HG02852 (cell line): ENCODE data around the gene NLRP9.

Source experiments
- ATAC-seq: cut with Tn5 transposase; IDR thresholded peaks from one replicate; pipeline ENCODE4 v1.9.1; 2021; ENCODE audit warnings: mild to moderate bottlenecking, moderate library complexity; ENCODE audit not compliant: unreplicated experiment

NLRP9 gene

GRCh38 chr19:55674841-55675660, 63.2 kb downstream of the NLRP9 start, which contains the start of gene EPN1:
Gene EPN1, plus strand, starts transcription at chr19:55675226. Its CDS starts 3,402 bp downstream, at chr19:55678628.
- ATAC-seq, result peak; percentile 62

GRCh38 chr19:55674459-55674840, 63.8 kb downstream of the NLRP9 start:
- ATAC-seq, result no peak

GRCh38 chr19:55673889-55674288, 64.3 kb downstream of the NLRP9 start:
- no peak for ATAC-seq

GRCh38 chr19:55673465-55673864, 64.7 kb downstream of the NLRP9 start:
- ATAC-seq, result no peak

- ATAC-seq, result no peak
Measured at GRCh38 chr19:55672418-55672817, 65.8 kb downstream of the NLRP9 start.

- ATAC-seq, result no peak
Measured at GRCh38 chr19:55671054-55671378, 67.2 kb downstream of the NLRP9 start.

GRCh38 chr19:55670280-55671053, 67.7 kb downstream of the NLRP9 start:
- no peak for ATAC-seq

- no peak for ATAC-seq
Measured at GRCh38 chr19:55669418-55670279, 68.6 kb downstream of the NLRP9 start.

- ATAC-seq, result no peak
Measured at GRCh38 chr19:55668603-55669348, 69.4 kb downstream of the NLRP9 start.

GRCh38 chr19:55667958-55668357, 70.2 kb downstream of the NLRP9 start:
- ATAC-seq, result no peak

- no peak for ATAC-seq
Measured at GRCh38 chr19:55667511-55667910, 70.7 kb downstream of the NLRP9 start.

GRCh38 chr19:55667006-55667381, 71.2 kb downstream of the NLRP9 start:
- no peak for ATAC-seq

GRCh38 chr19:55666343-55667005, 71.7 kb downstream of the NLRP9 start:
- no peak for ATAC-seq

- ATAC-seq, result no peak
Measured at GRCh38 chr19:55663846-55664536, 74.2 kb downstream of the NLRP9 start.

GRCh38 chr19:55661826-55662225, 76.4 kb downstream of the NLRP9 start:
- no peak for ATAC-seq

GRCh38 chr19:55660991-55661390, 77.2 kb downstream of the NLRP9 start:
- ATAC-seq, result no peak

GRCh38 chr19:55660404-55660803, 77.8 kb downstream of the NLRP9 start:
- no peak for ATAC-seq

GRCh38 chr19:55659822-55660221, 78.4 kb downstream of the NLRP9 start:
- ATAC-seq, result no peak

GRCh38 chr19:55658846-55659459, 79.2 kb downstream of the NLRP9 start:
- no peak for ATAC-seq
